Hepatocyte (in vitro differentiated cells): ENCODE data around the gene DENND1A. TPM values are rescaled to one million over a fixed set of nuclear protein-coding genes. Genes with fewer than 3 reads are reported as not detected.

Experiments used
- DNase-seq: peaks from one replicate; pipeline ENCODE4 v3.0.0-alpha.2; 2016; ENCODE audit warnings: low spot score
- H2AFZ ChIP-seq: fragments of 200-600 bp; sonication (generic); 2 replicates; pipeline ENCODE4 v1.6.0; 2016; ENCODE audit warnings: antibody characterized with exemption, mild to moderate bottlenecking
- H3K27ac ChIP-seq: fragments of 200-600 bp; sonication (generic); 2 replicates; pipeline ENCODE4 v1.5.1; 2016; ENCODE audit warnings: mild to moderate bottlenecking
- H3K27me3 ChIP-seq: fragments of 200-600 bp; sonication (generic); 2 replicates; pipeline ENCODE4 v1.6.1; 2016
- H3K36me3 ChIP-seq: fragments of 200-600 bp; sonication (generic); replicated peaks from 2 replicates; pipeline ENCODE4 v1.5.1; 2016; ENCODE audit warnings: low read depth; ENCODE audit not compliant: insufficient read depth
- H3K4me1 ChIP-seq: fragments of 200-600 bp; sonication (generic); 2 replicates; pipeline ENCODE4 v1.5.1; 2016; ENCODE audit warnings: mild to moderate bottlenecking, moderate library complexity; ENCODE audit not compliant: insufficient read depth
- H3K4me2 ChIP-seq: fragments of 200-600 bp; sonication (generic); 2 replicates; pipeline ENCODE4 v1.6.0; 2016
- H3K4me3 ChIP-seq: fragments of 200-600 bp; sonication (generic); 2 replicates; pipeline ENCODE4 v1.5.1; 2016; ENCODE audit warnings: mild to moderate bottlenecking
- H3K79me2 ChIP-seq: fragments of 200-600 bp; sonication (generic); 2 replicates; pipeline ENCODE4 v1.6.0; 2017; ENCODE audit warnings: mild to moderate bottlenecking
- H3K9me2 ChIP-seq: fragments of 200-600 bp; sonication (generic); replicated peaks from 2 replicates; pipeline ENCODE4 v1.6.0; 2017; ENCODE audit warnings: mild to moderate bottlenecking; ENCODE audit not compliant: insufficient read depth
- H3K9me3 ChIP-seq: fragments of 200-600 bp; sonication (generic); 2 replicates; pipeline ENCODE4 v1.5.1; 2016; ENCODE audit warnings: low read depth, mild to moderate bottlenecking
- H4K20me1 ChIP-seq: fragments of 200-600 bp; sonication (generic); 2 replicates; pipeline ENCODE4 v1.6.0; 2016; ENCODE audit warnings: mild to moderate bottlenecking; ENCODE audit not compliant: insufficient read depth, poor library complexity, severe bottlenecking
- CTCF ChIP-seq: fragments of 200-600 bp; sonication (generic); IDR thresholded peaks from 2 replicates; pipeline ENCODE4 v1.5.1; 2016; ENCODE audit warnings: antibody characterized with exemption, mild to moderate bottlenecking; ENCODE audit not compliant: poor library complexity
- EZH2 ChIP-seq: fragments of 200-600 bp; sonication (generic); IDR thresholded peaks from 2 replicates; pipeline ENCODE4 v1.6.1; 2016; ENCODE audit warnings: antibody characterized with exemption, mild to moderate bottlenecking, borderline replicate concordance
- EZH2phosphoT487 ChIP-seq: fragments of 200-600 bp; sonication (generic); IDR thresholded peaks from one replicate; pipeline ENCODE4 v1.6.1; 2018; ENCODE audit warnings: antibody characterized with exemption, mild to moderate bottlenecking, low read depth, moderate library complexity; ENCODE audit not compliant: unreplicated experiment, severe bottlenecking
- WGBS: methylation state at CpG from one replicate; pipeline ENCODE4 v1.1.6; 2016; ENCODE audit warnings: low lambda C conversion rate; ENCODE audit errors: missing lambda C conversion rate; 5-methylcytosine and 5-hydroxymethylcytosine counted together
- polyA plus RNA-seq: library from polyadenylated mRNA; unstranded; fragments of >200 nt; fragmentation: Nextera tagmentation; extraction: Ambion mirVana; gene quantifications from 2 replicates; pipeline ENCODE4 v1.2.1, GENCODE V29; 2016
- total RNA-seq: library from RNA; depleted of rRNA; stranded (reverse); fragments of >200 nt; gene quantifications from 2 replicates; pipeline ENCODE4 v1.2.3, GENCODE V29; 2014

The DENND1A gene
- total and polyA plus RNA-seq, 2 experiments from 2014 or later, result 24.0 to 28.9 TPM

- Histone ChIP-seq H3K79me2 (no peaks in the 10 kb centered on the region), H4K20me1 (no peaks in the 10 kb centered on the region), H3K36me3 (no peaks in the 10 kb centered on the region), H3K4me2 (no peak overlapping the region), H3K9me2 (no peaks in the 10 kb centered on the region), H3K4me1 (peaks cover 6% of the 10 kb centered on the region), H3K27me3 (peaks cover 18% of the 10 kb centered on the region), H3K9me3 (no peaks in the 10 kb centered on the region), H3K27ac (no peak overlapping the region), H3K4me3 (no peak overlapping the region), H2AFZ (no peak overlapping the region)
- 94% methylated on average over 5 of the region's 6 CpGs for WGBS
- DNase-seq, result no peak
- TF ChIP-seq EZH2, result no peak
- TF ChIP-seq CTCF, result no peak
- TF ChIP-seq EZH2phosphoT487, result no peak
Measured at GRCh38 chr9:123368536-123369153, 561.3 kb downstream of the DENND1A start.

GRCh38 chr9:123368023-123368422, 561.9 kb downstream of the DENND1A start:
- H4K20me1 ChIP-seq, result no peaks in the 10 kb centered on the region
- 84% methylated on average over 10 of the region's 10 CpGs for WGBS
- no peaks in the 10 kb centered on the region for H3K79me2 ChIP-seq
- no peaks in the 10 kb centered on the region for H3K9me2 ChIP-seq
- peaks cover 14% of the 10 kb centered on the region for H3K27me3 ChIP-seq
- no peak for DNase-seq
- H3K9me3 ChIP-seq, result no peaks in the 10 kb centered on the region
- no peaks in the 10 kb centered on the region for H3K36me3 ChIP-seq
- H3K4me3 ChIP-seq, result no peak overlapping the region
- TF ChIP-seq EZH2phosphoT487 (no peak), CTCF (no peak), EZH2 (no peak)
- peaks cover 4% of the 10 kb centered on the region for H3K4me1 ChIP-seq
- no peak overlapping the region for H3K4me2 ChIP-seq
- H3K27ac ChIP-seq, result no peak overlapping the region
- no peak overlapping the region for H2AFZ ChIP-seq

GRCh38 chr9:123365881-123366528, 563.9 kb downstream of the DENND1A start:
- DNase-seq, result no peak
- no peaks in the 10 kb centered on the region for H3K27me3 ChIP-seq
- H3K9me3 ChIP-seq, result no peaks in the 10 kb centered on the region
- H3K4me1 ChIP-seq, result peaks cover 9% of the 10 kb centered on the region
- no peak overlapping the region for H2AFZ ChIP-seq
- no peaks in the 10 kb centered on the region for H3K9me2 ChIP-seq
- H3K4me2 ChIP-seq, result no peak overlapping the region
- TF ChIP-seq EZH2phosphoT487 (no peak), EZH2 (no peak), CTCF (no peak)
- H3K4me3 ChIP-seq, result no peak overlapping the region
- H3K27ac ChIP-seq, result no peak overlapping the region
- no peaks in the 10 kb centered on the region for H3K36me3 ChIP-seq
- 83% methylated on average over 42 of the region's 67 CpGs for WGBS
- no peaks in the 10 kb centered on the region for H4K20me1 ChIP-seq
- H3K79me2 ChIP-seq, result no peaks in the 10 kb centered on the region
